Stimulated activated CD4-positive, alpha-beta T cell treated with anti-CD3 and anti-CD28 coated beads, Interleukin-1b, Interleukin-23, amount 100 ng/mL, for 24 hours (primary cell): ENCODE data around the gene DIDO1.

Experiments used
- DNase-seq, 4 experiments: peaks; one replicate each; pipeline ENCODE4 v3.0.0-alpha.2; 2020; ENCODE audit warnings: low read depth in 4 of 4, low spot score in 1 of 4

DIDO1 gene

DNA sequence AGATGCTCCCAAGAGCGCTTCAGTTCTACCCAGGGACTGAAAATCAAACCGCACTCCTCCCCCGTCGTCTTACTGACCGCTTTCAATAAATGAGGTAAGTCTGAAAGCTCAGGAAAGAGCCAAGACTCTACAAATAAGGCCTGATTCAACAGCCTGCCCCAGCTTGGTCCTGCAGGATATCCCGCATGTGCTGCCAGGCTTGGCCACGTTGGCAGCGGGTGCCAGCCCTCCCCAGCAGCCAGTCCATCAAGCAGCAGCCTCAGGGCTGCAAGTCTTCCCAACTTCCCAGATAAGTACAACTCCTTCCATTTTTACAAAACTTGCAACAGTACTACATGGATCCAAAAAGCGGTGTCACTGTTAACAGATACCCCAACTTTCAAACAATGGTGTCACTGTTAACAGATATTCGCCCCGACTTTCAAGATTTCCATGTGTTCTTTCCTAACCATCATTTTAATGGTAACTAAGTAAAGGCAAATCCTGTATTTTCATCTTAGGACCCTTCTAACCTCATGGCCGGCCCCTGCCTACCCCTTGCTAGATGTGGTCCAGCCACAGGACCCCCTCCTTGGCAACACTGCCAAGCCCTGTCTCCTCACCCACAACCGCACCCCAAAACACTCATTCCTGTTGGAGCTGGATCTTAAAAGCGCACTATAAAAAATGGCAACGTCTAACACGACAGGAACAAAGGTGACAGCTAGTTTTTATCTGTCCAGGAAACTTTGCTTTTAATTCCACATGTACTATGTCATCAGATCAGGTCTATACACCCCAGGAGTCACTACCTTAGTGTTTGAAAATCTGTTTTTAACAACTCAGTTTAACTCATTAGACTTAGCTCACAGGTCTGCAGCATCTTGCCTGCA lies 28.0 kb downstream of the DIDO1 start:
- no peak for DNase-seq

- DNase-seq, result no peak
Measured at GRCh38 chr20:62897666-62898065, 28.6 kb downstream of the DIDO1 start.

- no peak for DNase-seq
Measured at GRCh38 chr20:62896526-62896925, 29.8 kb downstream of the DIDO1 start.

- DNase-seq, result no peak
Measured at GRCh38 chr20:62895539-62895938, 30.8 kb downstream of the DIDO1 start.

DNA sequence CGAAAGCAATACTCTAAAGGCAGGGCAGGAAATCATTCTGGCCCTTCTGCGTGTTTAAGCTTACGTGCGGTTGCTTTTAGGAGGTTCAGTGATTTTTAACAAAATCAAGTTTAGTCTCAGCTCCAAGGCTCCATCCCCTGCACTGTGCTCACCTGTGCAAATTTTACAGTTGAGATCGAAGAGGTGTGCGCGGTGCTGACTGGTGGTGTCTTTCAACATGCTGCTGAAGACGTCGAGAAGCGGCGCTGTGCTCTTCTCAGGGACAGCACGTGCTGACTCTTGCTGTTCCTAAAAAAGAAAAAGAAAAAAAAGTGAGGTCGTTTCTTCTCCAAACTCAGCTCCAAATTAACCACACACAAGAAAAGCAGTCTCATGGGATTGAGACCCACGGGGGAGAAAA lies 32.0 kb downstream of the DIDO1 start:
- no peak for DNase-seq

DNA sequence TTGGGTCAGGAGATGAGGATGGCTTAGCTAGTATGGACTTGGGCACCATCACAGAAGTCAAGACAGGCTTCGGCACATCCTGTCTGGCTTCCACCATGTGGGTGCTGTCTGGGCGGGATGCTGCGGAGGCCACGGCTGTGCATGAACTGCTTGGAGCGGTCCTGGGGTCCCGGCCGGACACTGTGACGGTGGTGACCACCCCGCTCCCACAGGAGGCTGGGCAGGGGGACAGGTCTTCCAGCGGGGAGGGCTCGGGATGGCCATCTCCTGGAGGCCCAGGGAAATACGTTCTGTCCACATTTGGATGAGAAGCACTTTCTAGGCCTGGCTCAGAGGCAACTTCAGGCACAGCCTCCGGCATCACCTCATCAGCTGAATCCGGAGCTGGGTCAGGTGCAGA lies 32.6 kb downstream of the DIDO1 start:
- no peak for DNase-seq

GRCh38 chr20:62892348-62893304 lies 33.7 kb downstream of the DIDO1 start:
- DNase-seq, result no peak

- DNase-seq, result no peak
Measured at GRCh38 chr20:62891111-62891510, 35.2 kb downstream of the DIDO1 start.

DNA sequence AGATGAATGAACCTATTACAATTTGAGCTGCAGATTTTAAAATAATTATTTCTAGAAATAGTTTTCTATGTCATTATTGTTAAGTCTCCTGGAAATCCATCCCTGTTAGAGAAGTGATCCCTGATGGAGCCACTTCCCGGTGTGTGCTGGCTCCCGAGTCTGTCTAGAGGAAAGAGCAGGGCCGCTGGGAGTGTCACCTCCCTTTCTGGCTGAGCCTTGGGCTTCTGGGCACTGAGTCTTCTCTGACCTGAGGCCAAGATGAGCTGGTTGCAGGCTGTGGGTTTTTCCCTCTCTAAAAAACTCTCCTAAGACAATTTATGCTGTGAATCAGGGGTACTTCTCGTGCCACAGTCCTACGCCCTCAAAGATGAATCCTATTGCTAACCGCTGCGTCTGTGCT lies 35.9 kb downstream of the DIDO1 start:
- DNase-seq, result no peak

GRCh38 chr20:62889871-62890270 lies 36.4 kb downstream of the DIDO1 start:
- no peak for DNase-seq

DNA sequence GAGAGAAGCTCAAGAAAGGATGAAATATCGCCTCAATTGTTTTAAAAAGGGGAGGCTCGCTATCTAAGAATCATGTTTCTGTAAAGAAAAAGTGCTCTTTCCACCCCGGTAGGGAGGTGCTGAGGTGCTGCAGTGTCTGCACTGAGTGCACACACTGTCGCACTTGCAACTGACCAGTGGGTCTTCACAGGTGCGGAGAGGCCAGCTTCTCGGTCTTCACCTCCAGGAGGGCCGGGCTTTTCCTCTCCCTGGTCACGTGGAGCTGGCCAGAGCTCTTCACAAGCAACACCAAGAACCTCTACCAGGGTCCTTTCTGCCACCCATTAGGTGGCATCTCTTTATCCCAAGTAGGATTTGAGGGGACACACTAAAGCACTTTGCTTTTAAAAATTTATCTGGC lies 36.9 kb downstream of the DIDO1 start:
- DNase-seq, result no peak

DNA sequence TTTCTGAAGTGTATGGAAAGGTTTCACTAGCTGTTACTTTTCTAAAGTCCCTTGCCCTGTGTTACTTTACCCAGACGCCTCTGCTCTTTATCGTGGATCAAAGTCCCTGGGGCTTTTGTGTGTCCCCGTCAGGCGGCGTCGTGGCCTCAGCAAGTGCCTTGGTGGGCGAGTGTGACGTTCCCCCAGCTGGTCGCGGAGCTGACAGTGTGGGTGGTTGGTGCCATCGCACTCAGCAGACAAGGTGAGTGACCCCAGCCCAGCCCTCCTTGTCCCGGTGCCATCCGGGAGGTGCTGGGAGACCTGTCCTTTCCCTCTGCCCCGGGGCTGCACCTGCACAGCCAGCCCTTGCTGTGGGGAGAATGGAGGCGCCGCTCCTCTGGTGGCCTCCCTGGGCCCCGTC lies 37.4 kb downstream of the DIDO1 start:
- DNase-seq, result no peak

DNA sequence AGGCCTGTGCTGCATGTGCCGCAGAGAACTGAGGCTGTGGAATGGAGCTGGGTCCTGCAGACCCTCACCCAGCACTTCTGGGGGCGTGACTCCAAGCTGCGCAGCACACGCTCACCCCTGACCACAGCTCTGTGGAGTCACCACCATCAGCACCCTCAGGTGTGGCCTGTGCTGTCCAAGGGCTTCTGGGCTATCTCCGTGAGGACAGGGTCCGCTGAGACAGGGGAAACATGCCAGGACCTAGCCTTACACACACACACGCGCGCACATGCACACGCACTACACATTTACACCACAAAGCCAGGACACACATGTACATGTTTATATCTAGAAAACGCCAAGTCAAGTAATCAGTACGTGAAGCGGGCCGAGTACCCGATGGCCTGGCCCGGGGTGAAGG lies 37.9 kb downstream of the DIDO1 start:
- no peak for DNase-seq

GRCh38 chr20:62887860-62888239 lies 38.5 kb downstream of the DIDO1 start:
- DNase-seq, result no peak

- no peak for DNase-seq
Measured at GRCh38 chr20:62887152-62887859, 39.0 kb downstream of the DIDO1 start.

DNA sequence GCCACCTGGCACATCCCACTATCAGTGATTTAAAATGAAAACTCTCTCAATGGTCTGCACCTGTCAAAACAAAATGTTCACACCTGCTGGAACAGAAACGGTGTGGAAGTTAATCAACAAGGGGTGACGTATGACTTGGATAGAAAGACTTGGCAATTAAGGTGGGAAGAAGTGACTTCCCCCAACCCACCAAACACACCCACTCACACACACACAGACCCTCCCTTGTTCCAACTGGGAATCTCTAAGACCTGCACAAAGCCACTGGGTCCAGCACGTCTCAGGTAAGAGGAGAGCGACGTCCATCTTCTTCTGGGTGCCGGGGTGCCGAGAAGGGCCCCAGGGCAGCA lies 39.6 kb downstream of the DIDO1 start:
- no peak for DNase-seq

- no peak for DNase-seq
Measured at GRCh38 chr20:62885896-62886708, 40.2 kb downstream of the DIDO1 start.

DNA sequence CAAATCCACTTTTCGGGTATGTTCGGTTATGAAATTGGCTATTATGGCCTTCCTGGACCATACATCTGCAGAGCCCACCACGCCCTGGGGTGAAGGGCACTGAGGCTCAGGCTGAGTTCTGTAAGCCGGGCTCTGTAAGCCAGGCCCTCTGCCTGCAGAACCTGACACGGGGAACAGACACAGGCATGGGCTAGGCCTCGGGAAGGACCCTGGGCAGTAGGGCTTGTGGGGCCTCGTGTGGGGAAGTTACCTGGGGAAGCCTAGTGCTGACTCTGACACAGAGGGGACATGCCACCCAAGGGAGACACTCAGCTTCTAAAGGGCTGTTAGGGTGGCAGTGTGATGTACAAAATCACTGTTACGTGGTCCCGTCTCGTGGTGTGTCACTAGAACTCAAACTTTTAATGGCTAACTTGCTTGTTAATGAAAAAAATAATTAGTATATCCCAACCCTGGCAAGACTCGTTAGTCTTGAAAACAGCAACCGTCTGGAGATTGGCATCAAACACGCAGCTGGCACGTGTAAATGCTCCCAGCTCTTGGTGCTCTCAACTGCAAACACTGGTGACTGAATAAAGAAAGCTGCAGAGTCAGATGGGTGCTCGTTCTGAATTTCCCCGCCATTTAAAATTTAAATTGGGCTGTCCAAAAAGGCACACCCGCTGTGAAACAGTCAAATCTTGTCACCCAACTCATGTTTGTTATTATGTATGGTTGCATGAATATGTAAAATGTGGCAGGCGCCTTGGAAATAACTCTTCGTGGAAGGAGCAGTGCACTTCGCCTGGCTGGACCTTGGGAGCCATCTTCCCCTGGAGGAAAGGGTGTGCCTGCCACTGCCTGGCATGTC lies 41.0 kb downstream of the DIDO1 start:
- no peak for DNase-seq

- no peak for DNase-seq
Measured at GRCh38 chr20:62884556-62884955, 41.7 kb downstream of the DIDO1 start.

GRCh38 chr20:62882426-62882825 lies 43.9 kb downstream of the DIDO1 start:
- DNase-seq, result no peak
